Esophagus muscularis mucosa (tissue), 4 donors: ENCODE results near the gene TSPAN15. TPM values are rescaled to one million over a fixed set of nuclear protein-coding genes. Genes with fewer than 3 reads are reported as not detected.

ENCODE experiments used
- DNase-seq: peaks from one replicate; pipeline ENCODE4 v3.0.0-alpha.2; 2017; ENCODE audit errors: extremely low spot score
- H3K27ac ChIP-seq, 4 donors: fragments of 200-600 bp; sonication (generic); replicated peaks in 1 of 4; 1 replicate in 3 of 4; 2 replicates in 1 of 4; pipeline ENCODE4 v1.5.1; 2016 to 2019; ENCODE audit warnings: mild to moderate bottlenecking in 1 of 4
- H3K27me3 ChIP-seq, 4 donors: fragments of 200-600 bp; sonication (generic); one replicate each; pipeline versions ENCODE4 v1.5.1 to v1.6.0; 2016 to 2019
- H3K36me3 ChIP-seq, 4 donors: fragments of 200-600 bp; sonication (generic); one replicate each; pipeline ENCODE4 v1.5.1; 2016 to 2019
- H3K4me1 ChIP-seq, 4 donors: fragments of 200-600 bp; sonication (generic); one replicate each; pipeline ENCODE4 v1.5.1; 2016 to 2019
- H3K4me3 ChIP-seq, 4 donors: fragments of 200-600 bp; sonication (generic); 1 replicate in 2 of 4; 2 replicates in 2 of 4; pipeline ENCODE4 v1.5.1; 2016 to 2019; ENCODE audit warnings: mild to moderate bottlenecking in 4 of 4, moderate library complexity in 1 of 4
- H3K9me3 ChIP-seq, 4 donors: fragments of 200-600 bp; sonication (generic); 1 replicate in 3 of 4; 2 replicates in 1 of 4; pipeline ENCODE4 v1.5.1; 2016 to 2019
- EP300 ChIP-seq: sonication (generic); formaldehyde crosslinking; IDR thresholded peaks from one replicate; pipeline ENCODE4 v1.6.1; 2017; ENCODE audit warnings: antibody characterized with exemption
- POLR2A ChIP-seq: fragments of 450-650 bp; IDR thresholded peaks from one replicate; pipeline ENCODE4 v1.6.1; 2017; ENCODE audit warnings: antibody characterized with exemption, moderate library complexity, mild to moderate bottlenecking, low read depth
- POLR2AphosphoS5 ChIP-seq, 2 donors: sonication (generic); formaldehyde crosslinking; IDR thresholded peaks; one replicate each; pipeline ENCODE4 v1.6.1; 2017; ENCODE audit warnings: antibody characterized with exemption in 2 of 2
- WGBS: methylation state at CpG from one replicate; pipeline ENCODE4 v1.1.5; 2018; 5-methylcytosine and 5-hydroxymethylcytosine counted together
- intact Hi-C: fragments of 100-400 bp; cut with DNase I; formaldehyde crosslinking; loops from one replicate; pipeline ENCODE4 v1.15.1; 2023
- total RNA-seq, 4 donors: library from RNA; depleted of rRNA; stranded (reverse); fragments of >200 nt; gene quantifications; one replicate each; pipeline versions ENCODE4 v1.1.0 to v1.2.1, GENCODE V29; 2016
- TF ChIP-seq, protein P1 (sequence below), 3 experiments: fragments of 200-600 bp in 2 of 3; fragments of 450-650 bp in 1 of 3; sonication (generic) in 2 of 3; IDR thresholded peaks; one replicate each; pipeline ENCODE4 v1.5.1; 2017 to 2019; ENCODE audit warnings: antibody characterized with exemption in 3 of 3, mild to moderate bottlenecking in 2 of 3, moderate library complexity in 1 of 3

The TSPAN15 gene
- total RNA-seq, 4 donors from 2014 or later, result 40.3 to 59.4 (median 53.5) TPM

DNA sequence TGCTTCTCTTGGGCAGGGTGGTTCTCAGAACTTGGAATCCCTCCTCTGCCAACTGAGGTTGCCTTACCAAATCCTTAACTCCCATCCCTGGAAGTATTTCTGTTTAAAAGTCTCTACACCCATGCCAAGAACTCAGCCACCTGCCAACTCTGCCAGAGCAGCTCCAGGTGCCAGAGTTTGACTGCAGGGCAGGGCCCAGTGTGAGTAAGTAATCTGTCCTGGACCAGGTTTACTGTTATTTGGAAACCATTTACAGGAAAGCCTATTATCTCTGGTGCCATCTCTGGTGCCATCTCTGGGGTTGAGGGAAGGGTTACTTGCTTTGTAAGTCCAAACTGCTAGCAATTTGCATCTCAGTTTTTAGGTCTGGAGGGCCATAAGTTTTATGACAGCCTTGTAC, 2.5 kb downstream of the TSPAN15 start:
- peak overlapping the region; percentile 85 to 92 (median 88) for H3K27ac ChIP-seq
- H3K4me1 ChIP-seq, result peaks cover 43 to 94% (median 87%) of the 10 kb centered on the region in 4 donors
- H3K27me3 ChIP-seq, result no peaks in the 10 kb centered on the region
- no peaks in the 10 kb centered on the region for H3K9me3 ChIP-seq
- peak overlapping the region in 1 of 4 donors; percentile 84 for H3K4me3 ChIP-seq
- peaks cover 0 to 11% (median 8%) of the 10 kb centered on the region in 4 donors for H3K36me3 ChIP-seq
- no peak for TF ChIP-seq POLR2AphosphoS5 (IDR thresholded peaks at IDR 0.05)
- no peak for TF ChIP-seq EP300
- no peak for TF ChIP-seq POLR2A
- TF ChIP-seq, protein P1, sequence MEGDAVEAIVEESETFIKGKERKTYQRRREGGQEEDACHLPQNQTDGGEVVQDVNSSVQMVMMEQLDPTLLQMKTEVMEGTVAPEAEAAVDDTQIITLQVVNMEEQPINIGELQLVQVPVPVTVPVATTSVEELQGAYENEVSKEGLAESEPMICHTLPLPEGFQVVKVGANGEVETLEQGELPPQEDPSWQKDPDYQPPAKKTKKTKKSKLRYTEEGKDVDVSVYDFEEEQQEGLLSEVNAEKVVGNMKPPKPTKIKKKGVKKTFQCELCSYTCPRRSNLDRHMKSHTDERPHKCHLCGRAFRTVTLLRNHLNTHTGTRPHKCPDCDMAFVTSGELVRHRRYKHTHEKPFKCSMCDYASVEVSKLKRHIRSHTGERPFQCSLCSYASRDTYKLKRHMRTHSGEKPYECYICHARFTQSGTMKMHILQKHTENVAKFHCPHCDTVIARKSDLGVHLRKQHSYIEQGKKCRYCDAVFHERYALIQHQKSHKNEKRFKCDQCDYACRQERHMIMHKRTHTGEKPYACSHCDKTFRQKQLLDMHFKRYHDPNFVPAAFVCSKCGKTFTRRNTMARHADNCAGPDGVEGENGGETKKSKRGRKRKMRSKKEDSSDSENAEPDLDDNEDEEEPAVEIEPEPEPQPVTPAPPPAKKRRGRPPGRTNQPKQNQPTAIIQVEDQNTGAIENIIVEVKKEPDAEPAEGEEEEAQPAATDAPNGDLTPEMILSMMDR (IDR thresholded peaks at IDR 0.05), result no peak
- intact Hi-C loops, result no loop called here
- DNase-seq, result no peak

DNA sequence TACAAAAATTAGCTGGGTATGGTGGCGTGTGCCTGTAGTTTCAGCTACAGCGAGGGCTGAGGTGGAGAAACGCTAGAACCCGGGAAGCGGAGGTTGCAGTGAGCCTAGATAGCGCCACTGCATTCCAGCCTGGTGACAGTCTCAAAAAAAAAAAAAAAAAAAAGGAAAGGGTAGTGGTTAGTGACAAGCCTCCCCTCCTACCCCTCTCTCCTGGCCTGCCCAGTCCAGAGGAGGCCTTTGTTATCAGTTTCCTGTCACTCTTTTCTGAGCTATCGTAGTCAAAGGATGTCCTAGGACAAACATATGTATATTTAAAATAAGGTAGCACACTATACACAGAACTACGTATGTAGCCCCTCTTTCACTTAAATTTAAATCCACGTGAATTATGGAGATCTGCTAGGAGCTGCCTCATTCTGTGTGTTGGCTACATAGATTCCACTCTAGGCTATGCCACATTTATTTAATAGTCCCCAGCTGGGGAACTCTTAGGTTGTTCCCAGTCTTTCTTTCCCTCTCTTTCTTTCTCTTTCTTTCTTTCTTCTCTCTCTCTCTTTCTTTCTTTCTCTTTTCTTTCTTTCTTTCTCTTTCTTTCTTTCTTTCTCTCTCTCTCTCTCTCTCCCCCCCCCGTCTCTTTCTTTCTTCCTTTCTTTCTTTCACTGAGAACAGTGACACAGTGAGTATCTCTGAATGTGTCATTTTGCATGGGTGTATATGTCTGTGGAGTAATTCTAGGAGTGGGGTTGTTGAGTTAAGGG, 3.9 kb downstream of the TSPAN15 start:
- intact Hi-C loops, result no loop called here
- no peak for DNase-seq
- Histone ChIP-seq H3K4me3 (no peak overlapping the region), H3K4me1 (peaks cover 48 to 99% (median 91%) of the 10 kb centered on the region in 4 donors), H3K9me3 (no peaks in the 10 kb centered on the region), H3K36me3 (peaks cover 0 to 11% (median 8%) of the 10 kb centered on the region in 4 donors), H3K27me3 (no peaks in the 10 kb centered on the region), H3K27ac (peak overlapping the region in 3 of 4 donors; percentile 85 to 92 (median 89))
- no peak for TF ChIP-seq POLR2AphosphoS5 (IDR thresholded peaks at IDR 0.05)
- TF ChIP-seq EP300, result no peak
- 78% methylated on average over 10 of the region's 10 CpGs for WGBS

DNA sequence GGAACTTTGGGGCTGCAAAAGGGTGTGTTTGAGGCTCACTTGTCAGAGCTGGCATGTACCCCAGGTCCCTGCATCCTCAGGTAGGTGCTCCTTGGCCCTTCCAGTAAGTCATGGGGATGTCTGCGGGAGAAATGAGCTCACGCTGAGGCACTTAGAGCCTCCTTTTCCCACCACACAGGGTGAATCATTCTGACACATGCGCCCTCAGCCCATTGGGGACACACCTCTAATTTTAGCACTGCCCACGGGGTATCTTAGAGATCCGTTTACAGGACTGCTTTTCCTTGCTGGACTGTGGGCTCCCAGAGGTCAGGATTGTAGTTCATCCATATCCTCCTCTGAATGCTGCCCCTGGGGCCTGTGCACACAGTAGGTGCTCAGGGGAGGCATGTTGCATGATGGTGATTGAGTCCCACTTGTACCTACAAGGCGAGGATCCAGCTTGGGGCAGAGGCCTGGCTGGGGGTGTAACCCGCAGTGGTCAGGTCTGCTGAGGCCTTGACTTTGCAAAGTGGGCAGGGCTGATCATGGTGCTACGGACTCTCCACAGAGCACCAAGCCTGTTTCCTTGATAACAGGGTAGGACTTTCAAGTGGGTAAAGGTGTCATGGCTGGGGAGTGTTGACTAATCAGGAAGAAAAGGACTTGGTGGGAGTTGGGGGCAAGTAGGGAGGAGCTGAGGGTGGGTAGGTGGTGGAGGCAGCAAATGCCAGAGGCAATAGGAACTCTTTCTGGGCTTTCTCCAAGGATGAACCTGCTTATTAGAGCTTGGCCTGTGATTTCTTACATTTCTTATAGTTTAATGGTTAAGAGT, 5.8 kb downstream of the TSPAN15 start:
- intact Hi-C loops, result no loop called here
- Histone ChIP-seq H3K36me3 (peaks cover 0 to 11% (median 8%) of the 10 kb centered on the region in 4 donors), H3K9me3 (no peaks in the 10 kb centered on the region), H3K27me3 (no peaks in the 10 kb centered on the region), H3K4me3 (no peak overlapping the region), H3K4me1 (peaks cover 55 to 100% (median 92%) of the 10 kb centered on the region in 4 donors), H3K27ac (peak overlapping the region; percentile 85 to 92 (median 88))
- 86% methylated on average over 6 of the region's 8 CpGs for whole genome bisulfite sequencing
- TF ChIP-seq, protein P1 (IDR thresholded peaks at IDR 0.05), result no peak
- TF ChIP-seq POLR2A (no peak), EP300 (no peak), POLR2AphosphoS5 (IDR thresholded peaks at IDR 0.05) (no peak)
- no peak for DNase-seq

DNA sequence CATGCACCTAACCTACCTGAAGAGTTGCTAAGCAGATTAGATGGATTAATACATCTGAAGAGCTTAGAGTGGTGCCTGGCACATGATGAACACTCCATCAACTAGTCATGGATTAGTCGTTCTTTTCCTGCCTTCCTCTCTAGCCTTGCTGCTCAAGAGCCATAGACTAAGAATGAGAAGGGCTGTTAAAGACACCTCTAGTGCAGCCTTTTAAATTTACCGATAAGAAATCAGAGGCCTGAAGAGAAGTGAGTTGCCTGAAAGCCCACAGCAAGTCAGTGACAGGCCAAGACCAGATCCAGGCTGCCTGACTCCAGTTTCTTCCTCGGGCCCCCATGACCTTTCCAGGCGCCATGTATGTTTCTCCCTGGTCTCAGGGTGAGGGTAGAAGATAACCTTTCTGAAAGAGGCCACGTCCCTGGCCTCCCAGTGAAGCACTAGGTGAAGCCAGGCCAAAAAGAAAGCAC, 6.5 kb downstream of the TSPAN15 start:
- peaks cover 0 to 11% (median 8%) of the 10 kb centered on the region in 4 donors for H3K36me3 ChIP-seq
- H3K4me3 ChIP-seq, result no peak overlapping the region
- H3K4me1 ChIP-seq, result peaks cover 51 to 100% (median 92%) of the 10 kb centered on the region in 4 donors
- 67% methylated on average over 5 of the region's 5 CpGs for WGBS
- DNase-seq, result no peak
- TF ChIP-seq POLR2AphosphoS5 (IDR thresholded peaks at IDR 0.05), result no peak
- no peak for TF ChIP-seq POLR2A
- TF ChIP-seq, protein P1 (IDR thresholded peaks at IDR 0.05), result no peak
- no peak for TF ChIP-seq EP300
- H3K27ac ChIP-seq, result peak overlapping the region; percentile 85 to 92 (median 88)
- H3K9me3 ChIP-seq, result no peaks in the 10 kb centered on the region
- intact Hi-C loops, result no loop called here
- no peaks in the 10 kb centered on the region for H3K27me3 ChIP-seq
